Brain microvascular endothelial cell (primary cell): ENCODE measurements around the gene KRT83.

ENCODE experiments used
- DNase-seq: peaks from one replicate; pipeline ENCODE4 v3.0.0-alpha.2; 2020
- H3K27ac ChIP-seq: fragments of 250-450 bp; sonication (Bioruptor Pico); 2 replicates; pipeline ENCODE4 v1.5.1; 2020; ENCODE audit warnings: mild to moderate bottlenecking, moderate library complexity
- H3K27me3 ChIP-seq: fragments of 250-450 bp; sonication (Bioruptor Pico); replicated peaks from 2 replicates; pipeline ENCODE4 v1.5.1; 2020; ENCODE audit warnings: mild to moderate bottlenecking
- H3K36me3 ChIP-seq: fragments of 250-450 bp; sonication (Bioruptor Pico); replicated peaks from 2 replicates; pipeline ENCODE4 v1.5.1; 2020; ENCODE audit warnings: mild to moderate bottlenecking
- H3K4me3 ChIP-seq: 2 replicates; pipeline ENCODE4 v1.5.1; 2011; ENCODE audit warnings: low read depth, mild to moderate bottlenecking, control low read depth, low read length, moderate library complexity
- CTCF ChIP-seq: IDR thresholded peaks from 2 replicates; pipeline ENCODE4 v1.5.1; 2011; ENCODE audit warnings: low read depth, mild to moderate bottlenecking, moderate library complexity, low read length, control low read depth, inconsistent platforms; ENCODE audit errors: missing control alignments
- in situ Hi-C: cut with HindIII; loops from 2 replicates; pipeline ENCODE4 v1.10.0; 2017; ENCODE audit warnings: low sequenced_read_pairs, low pct_ligation_motif_present

Gene KRT83

GRCh38 chr12:52327052-52327829 is 6.0 kb upstream of the KRT83 start:
- in situ Hi-C loops, result no loop called here
- Histone ChIP-seq H3K27me3 (no peaks in the 10 kb centered on the region), H3K4me3 (no peak overlapping the region), H3K36me3 (no peaks in the 10 kb centered on the region), H3K27ac (no peak overlapping the region)
- TF ChIP-seq CTCF, result peak; percentile 97
- peak; percentile 85 for DNase-seq

GRCh38 chr12:52324153-52324444 is 2.9 kb upstream of the KRT83 start:
- no peak for DNase-seq
- H3K27me3 ChIP-seq, result peaks cover 19% of the 10 kb centered on the region
- TF ChIP-seq CTCF, result no peak
- H3K27ac ChIP-seq, result no peak overlapping the region
- H3K4me3 ChIP-seq, result no peak overlapping the region
- H3K36me3 ChIP-seq, result no peaks in the 10 kb centered on the region
- in situ Hi-C loops, result no loop called here

GRCh38 chr12:52323416-52324152 is 2.4 kb upstream of the KRT83 start:
- Histone ChIP-seq H3K27ac (no peak overlapping the region), H3K4me3 (no peak overlapping the region), H3K36me3 (no peaks in the 10 kb centered on the region), H3K27me3 (peaks cover 23% of the 10 kb centered on the region)
- TF ChIP-seq CTCF, result no peak
- no peak for DNase-seq
- in situ Hi-C loops, result no loop called here

GRCh38 chr12:52323001-52323400 is 1.8 kb upstream of the KRT83 start:
- Histone ChIP-seq H3K4me3 (no peak overlapping the region), H3K27ac (no peak overlapping the region), H3K27me3 (peaks cover 26% of the 10 kb centered on the region), H3K36me3 (no peaks in the 10 kb centered on the region)
- TF ChIP-seq CTCF, result no peak
- in situ Hi-C loops, result no loop called here
- no peak for DNase-seq

- in situ Hi-C loops, result no loop called here
- no peak overlapping the region for H3K4me3 ChIP-seq
- DNase-seq, result no peak
- H3K27ac ChIP-seq, result no peak overlapping the region
- peaks cover 26% of the 10 kb centered on the region for H3K27me3 ChIP-seq
- no peaks in the 10 kb centered on the region for H3K36me3 ChIP-seq
- TF ChIP-seq CTCF, result no peak
Observed at GRCh38 chr12:52322069-52322468, 871 bp upstream of the KRT83 start.
